ENCODE measurements around the gene LINC00632. TPM values are rescaled to one million over a fixed set of nuclear protein-coding genes. Genes with fewer than 3 reads are reported as not detected.
"Not testable (repeated sequence)": the region's sequence is repeated elsewhere in the genome, so short reads cannot be mapped to it uniquely, and the experiment has no call there.

LINC00632 gene
- total RNA-seq = 617 to 626 TPM (median 624 TPM) in 3 replicates
- long read RNA-seq, transcript LINC00632-224 (2 exons, 1,327 nt) = major isoform, 5 of 7 reads
- long read RNA-seq, partial matches to known transcripts = 0 of 7 reads
- long read RNA-seq, other reads (novel, unspliced or antisense) = 2 of 7 reads

DNA sequence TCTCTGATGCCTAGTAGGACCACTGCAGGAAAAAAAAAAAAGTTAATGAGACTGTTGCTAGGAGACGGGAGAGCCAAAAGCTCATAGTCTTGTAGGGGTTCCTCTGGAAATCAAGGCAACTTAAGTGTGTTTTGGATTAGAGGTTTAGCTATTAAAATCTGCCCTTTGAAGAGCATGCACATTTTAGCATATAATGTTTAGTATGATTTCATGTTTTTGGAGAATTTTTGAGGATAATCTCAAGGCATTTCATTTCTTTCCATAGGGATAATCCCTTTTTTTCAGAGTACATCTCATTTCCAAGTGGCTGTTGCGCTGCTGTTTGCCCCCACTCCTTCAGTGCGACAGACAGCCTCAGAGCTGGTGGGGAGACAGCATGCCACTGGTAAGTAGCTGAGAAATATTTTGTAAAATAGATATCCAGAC lies at the start of gene LINC00632:
Gene LINC00632 (plus strand): TSS at position 339 of the 426 bp plus-strand sequence.
- Mint-ChIP-seq H3K4me1 (ENCODE audit: low read depth) (peaks cover 16% of the 10 kb centered on the region), H3K36me3 (ENCODE audit: low read depth) (no peaks in the 10 kb centered on the region), H3K27ac (ENCODE audit: unreplicated experiment) (peak within 1 kb of the TSS; percentile 53), H3K9me3 (ENCODE audit: low read depth) (no peaks in the 10 kb centered on the region), H3K27me3 (ENCODE audit: low read depth) (peaks cover 4% of the 10 kb centered on the region), H3K4me3 (ENCODE audit: unreplicated experiment) (peak within 1 kb of the TSS; percentile 57)
- TF ChIP-seq, protein P1, sequence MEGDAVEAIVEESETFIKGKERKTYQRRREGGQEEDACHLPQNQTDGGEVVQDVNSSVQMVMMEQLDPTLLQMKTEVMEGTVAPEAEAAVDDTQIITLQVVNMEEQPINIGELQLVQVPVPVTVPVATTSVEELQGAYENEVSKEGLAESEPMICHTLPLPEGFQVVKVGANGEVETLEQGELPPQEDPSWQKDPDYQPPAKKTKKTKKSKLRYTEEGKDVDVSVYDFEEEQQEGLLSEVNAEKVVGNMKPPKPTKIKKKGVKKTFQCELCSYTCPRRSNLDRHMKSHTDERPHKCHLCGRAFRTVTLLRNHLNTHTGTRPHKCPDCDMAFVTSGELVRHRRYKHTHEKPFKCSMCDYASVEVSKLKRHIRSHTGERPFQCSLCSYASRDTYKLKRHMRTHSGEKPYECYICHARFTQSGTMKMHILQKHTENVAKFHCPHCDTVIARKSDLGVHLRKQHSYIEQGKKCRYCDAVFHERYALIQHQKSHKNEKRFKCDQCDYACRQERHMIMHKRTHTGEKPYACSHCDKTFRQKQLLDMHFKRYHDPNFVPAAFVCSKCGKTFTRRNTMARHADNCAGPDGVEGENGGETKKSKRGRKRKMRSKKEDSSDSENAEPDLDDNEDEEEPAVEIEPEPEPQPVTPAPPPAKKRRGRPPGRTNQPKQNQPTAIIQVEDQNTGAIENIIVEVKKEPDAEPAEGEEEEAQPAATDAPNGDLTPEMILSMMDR (IDR thresholded peaks at IDR 0.05) = no peak
- DNase-seq (ENCODE audit: low spot score) = no peak

DNA sequence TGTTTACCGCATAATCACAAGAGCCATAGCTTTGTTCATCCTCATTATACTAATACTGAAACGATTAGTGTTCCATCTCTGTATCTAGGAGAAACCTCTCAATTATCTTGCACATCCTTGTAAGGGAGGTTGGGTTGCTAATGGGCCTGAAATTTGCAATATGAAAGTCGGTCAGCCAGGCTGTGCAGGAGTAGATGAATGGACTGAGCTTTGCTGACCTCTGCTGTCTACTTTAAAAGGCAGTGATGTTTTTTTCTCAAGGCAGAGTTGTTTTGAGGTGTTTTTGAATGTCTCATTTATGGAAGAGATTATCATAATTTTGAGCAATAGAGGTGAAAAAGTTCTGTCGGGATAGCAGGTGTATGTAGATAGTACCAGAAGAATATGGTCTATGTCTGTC lies 47.9 kb upstream of the LINC00632 start:
- no peaks in the 10 kb centered on the region for H3K36me3 Mint-ChIP-seq (ENCODE audit: low read depth)
- H3K4me3 Mint-ChIP-seq (ENCODE audit: unreplicated experiment) = no peak overlapping the region
- TF ChIP-seq, protein P1 (IDR thresholded peaks at IDR 0.05) = peak; percentile 38
- no peak for DNase-seq (ENCODE audit: low spot score)
- peaks cover 19% of the 10 kb centered on the region for H3K27me3 Mint-ChIP-seq (ENCODE audit: low read depth)
- no peaks in the 10 kb centered on the region for H3K4me1 Mint-ChIP-seq (ENCODE audit: low read depth)
- no peaks in the 10 kb centered on the region for H3K9me3 Mint-ChIP-seq (ENCODE audit: low read depth)
- no peak overlapping the region for H3K27ac Mint-ChIP-seq (ENCODE audit: unreplicated experiment)

DNA sequence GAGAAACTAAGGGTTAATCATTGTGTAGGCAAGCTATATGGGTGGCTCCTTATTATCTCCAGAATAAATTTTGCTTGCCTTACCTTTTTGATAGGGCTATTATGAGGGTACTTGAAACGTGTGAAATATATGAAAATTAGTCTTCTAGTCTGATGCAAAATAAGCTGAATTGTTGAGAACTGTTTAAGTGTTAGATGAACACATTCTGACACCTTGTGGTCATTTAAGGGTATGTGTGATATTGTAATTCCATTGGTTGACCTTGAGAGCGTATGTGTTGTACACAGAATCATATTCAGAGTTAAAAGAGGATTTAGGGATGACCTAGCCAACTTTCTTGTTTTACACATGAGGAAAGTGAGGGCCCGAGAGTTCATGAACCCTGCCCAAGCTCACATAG lies 44.6 kb upstream of the LINC00632 start:
- Mint-ChIP-seq H3K27ac (ENCODE audit: unreplicated experiment) (no peak overlapping the region), H3K36me3 (ENCODE audit: low read depth) (no peaks in the 10 kb centered on the region), H3K4me1 (ENCODE audit: low read depth) (no peaks in the 10 kb centered on the region), H3K27me3 (ENCODE audit: low read depth) (peaks cover 19% of the 10 kb centered on the region), H3K9me3 (ENCODE audit: low read depth) (no peaks in the 10 kb centered on the region), H3K4me3 (ENCODE audit: unreplicated experiment) (no peak overlapping the region)
- no peak for DNase-seq (ENCODE audit: low spot score)
- TF ChIP-seq, protein P1 (IDR thresholded peaks at IDR 0.05) = peak; percentile 75

DNA sequence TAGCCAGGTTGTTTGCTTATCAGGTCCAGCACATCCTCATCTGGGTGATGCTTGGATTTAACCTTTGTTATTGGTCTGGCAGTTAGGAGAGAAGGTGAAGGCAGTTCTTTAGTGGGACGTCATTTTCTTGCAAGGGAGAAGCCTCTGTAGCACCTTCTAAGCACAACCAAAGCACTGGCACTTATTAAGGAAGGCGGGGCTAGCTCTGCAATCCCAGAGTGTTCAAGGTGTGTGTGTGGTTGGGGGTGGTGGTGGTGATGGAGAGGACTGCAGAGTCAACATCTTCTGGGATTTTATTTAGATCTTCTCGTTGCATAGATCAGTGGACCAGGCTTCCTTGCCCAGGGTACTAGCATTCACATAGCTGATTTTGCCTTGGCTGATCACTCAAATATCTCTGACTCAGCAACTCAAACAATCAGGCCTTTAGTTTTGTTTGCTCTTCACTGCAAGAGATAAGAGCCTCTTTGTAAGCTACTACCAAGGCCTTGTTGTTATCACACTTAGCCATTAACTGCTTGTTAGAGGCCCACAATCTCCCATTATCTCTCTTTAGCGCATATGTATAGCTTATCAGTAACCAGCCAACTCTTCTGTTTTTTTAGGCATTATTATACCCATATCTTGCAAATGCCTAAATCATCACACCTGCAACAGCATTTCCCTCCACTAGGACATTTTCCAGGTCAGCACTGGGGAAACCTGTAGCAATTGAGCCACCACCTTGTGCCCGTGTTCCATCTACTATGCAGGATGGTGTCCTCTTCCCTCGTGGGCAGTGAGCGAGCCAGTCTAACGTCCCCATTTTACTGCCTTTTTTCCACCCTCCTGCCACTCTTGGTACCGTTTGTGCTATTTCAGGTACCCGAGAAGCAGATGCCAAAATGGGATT lies 36.5 kb upstream of the LINC00632 start:
- Mint-ChIP-seq H3K36me3 (ENCODE audit: low read depth) (no peaks in the 10 kb centered on the region), H3K4me3 (ENCODE audit: unreplicated experiment) (no peak overlapping the region), H3K27me3 (ENCODE audit: low read depth) (peaks cover 14% of the 10 kb centered on the region), H3K4me1 (ENCODE audit: low read depth) (no peaks in the 10 kb centered on the region), H3K9me3 (ENCODE audit: low read depth) (no peaks in the 10 kb centered on the region), H3K27ac (ENCODE audit: unreplicated experiment) (no peak overlapping the region)
- no peak for DNase-seq (ENCODE audit: low spot score)
- TF ChIP-seq, protein P1 (IDR thresholded peaks at IDR 0.05) = no peak

DNA sequence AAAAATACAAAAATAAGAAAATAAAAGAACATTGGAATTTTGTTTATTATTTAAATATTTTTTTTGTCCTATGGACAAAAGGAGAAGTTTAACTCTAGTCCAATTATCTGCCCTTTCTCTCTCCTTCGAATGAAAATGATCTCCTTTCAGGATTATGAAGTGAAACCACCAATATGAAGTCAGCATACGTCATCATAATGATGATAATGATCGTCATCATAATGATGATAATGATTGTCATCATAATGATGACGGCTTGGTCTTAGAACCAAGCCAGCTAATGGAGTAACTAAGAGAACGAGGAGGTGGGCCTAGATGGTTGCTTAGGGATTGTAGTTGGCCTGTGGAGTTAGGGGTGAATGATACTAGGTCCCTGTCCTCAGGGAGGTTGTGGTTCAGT lies 21.9 kb upstream of the LINC00632 start:
- no peaks in the 10 kb centered on the region for H3K36me3 Mint-ChIP-seq (ENCODE audit: low read depth)
- TF ChIP-seq, protein P1 (IDR thresholded peaks at IDR 0.05) = no peak
- peaks cover 10% of the 10 kb centered on the region for H3K9me3 Mint-ChIP-seq (ENCODE audit: low read depth)
- no peaks in the 10 kb centered on the region for H3K27me3 Mint-ChIP-seq (ENCODE audit: low read depth)
- H3K4me1 Mint-ChIP-seq (ENCODE audit: low read depth) = peaks cover 6% of the 10 kb centered on the region
- DNase-seq (ENCODE audit: low spot score) = no peak
- H3K4me3 Mint-ChIP-seq (ENCODE audit: unreplicated experiment) = no peak overlapping the region
- H3K27ac Mint-ChIP-seq (ENCODE audit: unreplicated experiment) = no peak overlapping the region

DNA sequence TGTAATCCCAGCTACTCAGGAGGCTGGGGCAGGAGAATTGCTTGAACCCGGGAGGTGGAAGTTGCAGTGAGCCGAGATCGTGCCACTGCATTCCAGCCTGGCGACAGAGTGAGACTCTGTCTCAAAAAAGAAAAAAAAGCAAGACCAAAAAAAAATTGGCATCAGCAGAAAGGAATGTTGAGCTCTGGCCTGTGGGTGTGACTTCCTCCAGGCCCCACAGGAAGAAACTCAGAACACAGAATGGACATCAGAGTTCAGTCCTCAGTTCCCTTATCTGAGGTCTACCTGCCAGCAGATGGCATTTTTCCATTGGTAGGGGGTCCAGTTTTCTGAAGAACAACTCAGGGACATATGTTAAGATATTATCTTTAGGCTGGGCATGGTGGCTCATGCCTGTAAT lies 18.0 kb upstream of the LINC00632 start:
- H3K4me1 Mint-ChIP-seq (ENCODE audit: low read depth); H3K36me3 Mint-ChIP-seq (ENCODE audit: low read depth); H3K9me3 Mint-ChIP-seq (ENCODE audit: low read depth); DNase-seq (ENCODE audit: low spot score); H3K4me3 Mint-ChIP-seq (ENCODE audit: unreplicated experiment); H3K27me3 Mint-ChIP-seq (ENCODE audit: low read depth): not testable (repeated sequence)
- peak overlapping the region; percentile 41 for H3K27ac Mint-ChIP-seq (ENCODE audit: unreplicated experiment)

All from chondrocyte (in vitro differentiated cells).